ENCODE measurements around the gene LYSMD4. TPM values are rescaled to one million over a fixed set of nuclear protein-coding genes. Genes with fewer than 3 reads are reported as not detected.

LYSMD4 gene
- total and polyA plus RNA-seq, 2 donors (not counting 1 experiment from before 2014, with no cell fraction given): 9.7 to 10.3 TPM

GRCh38 chr15:99749386-99749785 is 16.1 kb upstream of the LYSMD4 start:
- ChIA-PET POLR2A (no interaction called here), CTCF (no interaction called here)
- Histone ChIP-seq H3K79me2 (ENCODE audit: control insufficient read depth, insufficient read depth, low read length) (no peaks in the 10 kb centered on the region), H3K27me3 (replicated peaks in 1 of 4; ENCODE audit: control extremely low read depth in 1 of 4, control insufficient read depth in 3 of 4, insufficient read depth in 4 of 4, low read length in 3 of 4) (no peaks in the 10 kb centered on the region), H3K4me3 (ENCODE audit: control extremely low read depth in 1 of 5, extremely low read depth in 1 of 5, insufficient read depth in 1 of 5, low read depth in 2 of 5, low read length in 4 of 5) (no peak overlapping the region), H3K9ac (ENCODE audit: low read length) (no peak overlapping the region), H3K4me2 (replicated peaks; ENCODE audit: low read depth, low read length, poor library complexity, severe bottlenecking) (no peak overlapping the region), H3K27ac (ENCODE audit: low read length in 2 of 2) (no peak overlapping the region), H4K20me1 (ENCODE audit: control insufficient read depth, insufficient read depth, low read length, poor library complexity, severe bottlenecking) (no peaks in the 10 kb centered on the region), H2AFZ (ENCODE audit: insufficient read depth, low read depth, low read length, poor library complexity, severe bottlenecking) (no peak overlapping the region), H3K36me3 (replicated peaks in 1 of 2; ENCODE audit: control extremely low read depth in 1 of 2, control insufficient read depth in 1 of 2, extremely low read depth in 1 of 2, insufficient read depth in 2 of 2, low read length in 1 of 2) (no peaks in the 10 kb centered on the region), H3K4me1 (ENCODE audit: control insufficient read depth in 2 of 2, insufficient read depth in 2 of 2, low read length in 2 of 2) (no peaks in the 10 kb centered on the region), H3K9me3 (ENCODE audit: control extremely low read depth in 1 of 3, control insufficient read depth in 2 of 3, insufficient read depth in 1 of 3, low read length in 2 of 3) (no peaks in the 10 kb centered on the region)
- H3K27me3 Mint-ChIP-seq: peaks cover 5% of the 10 kb centered on the region
- ATAC-seq (ENCODE audit: low read depth) (no peak), DNase-seq (no peak)
- 97% methylated on average over 5 of the region's 6 CpGs for WGBS (ENCODE audit: insufficient coverage)
- H3K27ac Mint-ChIP-seq: no peak overlapping the region
- no peaks in the 10 kb centered on the region for H3K9me3 Mint-ChIP-seq (ENCODE audit: insufficient read depth)
- TF ChIP-seq EZH2 (IDR thresholded peaks at IDR 0.05; ENCODE audit: borderline replicate concordance, insufficient read depth, low read depth, low read length, poor library complexity, severe bottlenecking) (no peak), CTCF (IDR thresholded peaks at IDR 0.05) (no peak)
- no peaks in the 10 kb centered on the region for H3K4me1 Mint-ChIP-seq
- intact Hi-C loops (cut with micrococcal nuclease): no loop called here
- H3K4me3 Mint-ChIP-seq: no peak overlapping the region

GRCh38 chr15:99745370-99746086 is 12.3 kb upstream of the LYSMD4 start:
- no peak overlapping the region for H3K27ac Mint-ChIP-seq
- POLR2A ChIA-PET: no interaction called here

More at GRCh38 chr15:99745370-99746086, 12.3 kb upstream of the LYSMD4 start:
- no peak for ATAC-seq (ENCODE audit: low read depth)
- CTCF ChIA-PET: no interaction called here
- Histone ChIP-seq H3K4me3 (ENCODE audit: control extremely low read depth in 1 of 5, extremely low read depth in 1 of 5, insufficient read depth in 1 of 5, low read depth in 2 of 5, low read length in 4 of 5) (no peak overlapping the region), H3K36me3 (replicated peaks in 1 of 2; ENCODE audit: control extremely low read depth in 1 of 2, control insufficient read depth in 1 of 2, extremely low read depth in 1 of 2, insufficient read depth in 2 of 2, low read length in 1 of 2) (no peaks in the 10 kb centered on the region), H3K4me2 (replicated peaks; ENCODE audit: low read depth, low read length, poor library complexity, severe bottlenecking) (no peak overlapping the region), H2AFZ (ENCODE audit: insufficient read depth, low read depth, low read length, poor library complexity, severe bottlenecking) (no peak overlapping the region), H3K4me1 (ENCODE audit: control insufficient read depth in 2 of 2, insufficient read depth in 2 of 2, low read length in 2 of 2) (no peaks in the 10 kb centered on the region), H3K9me3 (ENCODE audit: control extremely low read depth in 1 of 3, control insufficient read depth in 2 of 3, insufficient read depth in 1 of 3, low read length in 2 of 3) (no peaks in the 10 kb centered on the region), H3K79me2 (ENCODE audit: control insufficient read depth, insufficient read depth, low read length) (no peaks in the 10 kb centered on the region), H4K20me1 (ENCODE audit: control insufficient read depth, insufficient read depth, low read length, poor library complexity, severe bottlenecking) (no peaks in the 10 kb centered on the region), H3K9ac (ENCODE audit: low read length) (no peak overlapping the region), H3K27ac (ENCODE audit: low read length in 2 of 2) (no peak overlapping the region), H3K27me3 (replicated peaks in 1 of 4; ENCODE audit: control extremely low read depth in 1 of 4, control insufficient read depth in 3 of 4, insufficient read depth in 4 of 4, low read length in 3 of 4) (no peaks in the 10 kb centered on the region)
- Mint-ChIP-seq H3K9me3 (ENCODE audit: insufficient read depth) (no peaks in the 10 kb centered on the region), H3K27me3 (peaks cover 5% of the 10 kb centered on the region), H3K4me3 (no peak overlapping the region), H3K4me1 (no peaks in the 10 kb centered on the region)
- TF ChIP-seq CTCF (IDR thresholded peaks at IDR 0.05) (no peak), EZH2 (IDR thresholded peaks at IDR 0.05; ENCODE audit: borderline replicate concordance, insufficient read depth, low read depth, low read length, poor library complexity, severe bottlenecking) (no peak)
- intact Hi-C loops (cut with micrococcal nuclease): no loop called here
- no peak for DNase-seq
- 93% methylated on average over 6 of the region's 9 CpGs for WGBS (ENCODE audit: insufficient coverage)
